HG03066 (cell line): Measurements from ENCODE around the gene ARSB.
"Not testable (repeated sequence)": the region's sequence is repeated elsewhere in the genome, so short reads cannot be mapped to it uniquely, and the experiment has no call there.

ENCODE experiments used
- ATAC-seq: cut with Tn5 transposase; IDR thresholded peaks from one replicate; pipeline ENCODE4 v1.9.1; 2021; ENCODE audit warnings: low read depth; ENCODE audit not compliant: unreplicated experiment

Gene ARSB

GRCh38 chr5:78785454-78785853, 199.7 kb downstream of the ARSB start:
- ATAC-seq: no peak

- no peak for ATAC-seq
Observed at GRCh38 chr5:78783434-78784130, 201.5 kb downstream of the ARSB start.

DNA sequence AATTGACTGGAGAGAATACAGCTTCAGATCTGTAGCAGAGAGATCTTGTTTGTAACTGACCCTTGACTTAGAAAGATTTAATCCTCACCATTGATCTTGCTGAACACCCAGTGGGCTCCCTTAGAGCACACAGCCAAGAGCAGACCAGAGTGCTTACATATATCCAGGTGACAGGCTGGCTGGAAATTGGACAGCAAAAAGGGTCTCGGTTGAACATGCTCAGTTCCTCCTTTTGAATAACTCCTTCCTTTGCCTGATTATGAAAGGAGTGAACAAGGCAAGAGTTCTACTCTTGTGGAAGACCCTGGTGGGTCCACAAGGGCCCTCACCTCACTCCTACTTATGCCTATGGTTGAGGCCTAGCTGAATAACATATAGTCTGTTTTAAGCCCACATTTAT, 202.4 kb downstream of the ARSB start:
- no peak for ATAC-seq

- no peak for ATAC-seq
Observed at GRCh38 chr5:78781611-78782286, 203.4 kb downstream of the ARSB start.

GRCh38 chr5:78779771-78780616, 205.1 kb downstream of the ARSB start:
- no peak for ATAC-seq

- no peak for ATAC-seq
Observed at GRCh38 chr5:78779262-78779661, 205.8 kb downstream of the ARSB start.

DNA sequence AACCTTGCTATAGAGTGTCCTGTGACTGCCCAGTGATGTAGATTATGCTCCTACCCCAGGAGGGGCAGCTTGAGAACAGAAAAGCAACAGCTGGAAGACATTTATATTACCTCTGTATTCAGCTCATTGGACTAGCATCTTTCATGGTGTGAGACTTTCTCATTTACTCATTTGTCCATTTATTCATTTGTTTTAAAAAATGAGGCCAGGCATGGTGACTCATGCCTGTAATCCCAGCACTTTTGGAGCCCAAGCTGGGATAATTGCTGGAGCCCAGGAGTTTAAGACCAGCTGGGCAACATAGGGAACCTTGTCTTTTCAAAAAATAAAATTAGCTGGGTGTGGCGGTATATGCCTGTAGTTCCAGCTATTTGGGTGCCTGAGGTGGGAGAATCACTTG, 206.6 kb downstream of the ARSB start:
- no peak for ATAC-seq

DNA sequence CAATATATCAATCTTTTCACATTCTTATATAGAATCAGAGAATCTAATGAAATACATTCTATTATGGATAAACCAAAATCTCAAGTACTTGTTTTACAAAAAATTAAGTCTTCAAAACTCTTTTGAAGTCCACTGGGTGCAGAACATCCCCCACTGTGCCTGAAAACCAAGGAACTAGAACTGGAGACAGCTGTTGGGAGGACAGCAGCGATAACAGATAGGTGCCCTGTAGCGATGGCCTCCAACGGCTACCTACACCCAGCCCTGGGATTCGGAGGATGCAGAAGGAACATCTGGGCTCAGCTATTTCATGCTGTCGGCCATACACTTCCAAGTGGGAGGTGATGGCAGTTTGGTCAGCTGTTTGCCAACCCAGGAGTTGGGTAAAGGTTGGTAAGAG, 207.2 kb downstream of the ARSB start:
- ATAC-seq: no peak

DNA sequence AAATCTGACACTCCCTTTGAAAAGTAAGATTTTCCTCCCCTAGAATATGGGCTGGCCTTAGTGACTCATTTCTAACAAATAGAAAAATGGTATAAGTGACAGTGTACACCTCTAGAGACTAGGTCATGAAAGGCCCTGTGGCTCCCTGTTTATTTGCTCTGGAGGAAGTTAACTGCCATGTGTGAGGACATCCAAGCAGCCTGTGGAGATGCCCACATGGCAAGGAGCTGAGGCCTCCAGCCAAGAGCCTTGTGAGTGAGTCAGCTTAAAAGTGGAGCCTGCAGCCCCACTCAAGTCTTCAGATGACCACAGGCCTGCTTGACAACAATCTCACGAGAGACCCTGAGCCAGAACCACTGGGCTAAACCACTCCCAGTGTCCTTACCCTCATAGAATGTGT, 208.5 kb downstream of the ARSB start:
- ATAC-seq: no peak

GRCh38 chr5:78773655-78774054, 211.5 kb downstream of the ARSB start:
- ATAC-seq: no peak

- no peak for ATAC-seq
Observed at GRCh38 chr5:78771260-78772205, 213.6 kb downstream of the ARSB start.

- no peak for ATAC-seq
Observed at GRCh38 chr5:78768781-78769380, 216.2 kb downstream of the ARSB start.

- ATAC-seq: no peak
Observed at GRCh38 chr5:78766412-78766762, 218.7 kb downstream of the ARSB start.

- no peak for ATAC-seq
Observed at GRCh38 chr5:78765756-78766411, 219.2 kb downstream of the ARSB start.

GRCh38 chr5:78765116-78765515, 220.0 kb downstream of the ARSB start:
- ATAC-seq: no peak

- no peak for ATAC-seq
Observed at GRCh38 chr5:78763659-78764189, 221.4 kb downstream of the ARSB start.

DNA sequence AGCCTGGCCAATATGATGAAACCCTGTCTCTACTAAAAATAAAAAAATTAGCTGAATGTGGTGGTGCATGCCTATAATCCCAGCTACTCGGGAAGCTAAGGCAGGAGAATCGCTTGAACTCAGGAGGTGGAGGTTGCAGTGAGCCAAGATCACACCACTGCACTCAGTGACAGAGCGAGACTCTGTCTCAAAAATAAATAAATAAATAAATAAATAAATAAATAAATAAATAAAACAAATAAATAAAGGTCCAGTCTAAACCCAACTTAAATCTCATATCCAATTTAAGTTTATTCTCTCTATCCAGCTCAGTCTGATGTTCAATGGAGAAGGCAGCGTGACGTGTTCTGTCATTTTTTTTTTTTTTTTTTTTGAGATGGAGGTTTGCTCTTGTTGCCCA, 222.4 kb downstream of the ARSB start:
- not testable (repeated sequence) for ATAC-seq

- no peak for ATAC-seq
Observed at GRCh38 chr5:78761840-78762239, 223.3 kb downstream of the ARSB start.

DNA sequence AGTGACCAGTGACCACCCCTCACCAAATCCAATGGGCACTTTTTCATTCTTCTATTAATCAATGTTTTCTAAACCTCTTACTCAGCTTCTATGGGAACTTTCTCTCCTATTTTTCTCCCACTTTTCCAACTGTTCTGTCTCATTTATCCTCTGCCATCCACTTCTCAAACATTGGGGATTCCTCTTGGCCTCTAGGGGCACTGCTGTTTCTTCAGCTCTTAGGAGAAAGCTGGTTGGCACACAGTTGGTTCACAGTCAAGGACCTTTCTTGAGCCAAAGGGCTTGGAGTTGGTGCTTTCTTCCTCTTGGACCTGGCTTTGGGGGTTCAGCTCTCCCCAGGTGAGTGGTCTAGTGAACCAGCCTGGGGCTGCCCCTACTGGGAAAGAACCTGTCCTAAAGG, 224.3 kb downstream of the ARSB start:
- no peak for ATAC-seq
